Osteoblast (primary cell): ENCODE results near the gene ADAP1. TPM values are rescaled to one million over a fixed set of nuclear protein-coding genes. Genes with fewer than 3 reads are reported as not detected.

Experiments
- DNase-seq: peaks from one replicate; pipeline ENCODE4 v3.0.0; 2011; ENCODE audit warnings: low spot score, mixed read lengths; ENCODE audit not compliant: insufficient read length; ENCODE audit errors: missing footprints
- H2AFZ ChIP-seq: 2 replicates; pipeline ENCODE4 v1.6.0; 2011; ENCODE audit warnings: mild to moderate bottlenecking, low read length
- H3K27ac ChIP-seq: 2 replicates; pipeline ENCODE4 v1.5.1; 2011; ENCODE audit warnings: mild to moderate bottlenecking, low read depth, low read length, moderate library complexity
- H3K27me3 ChIP-seq: 2 replicates; pipeline ENCODE4 v1.6.0; 2012; ENCODE audit warnings: mild to moderate bottlenecking, control low read depth, inconsistent platforms, low read length, moderate library complexity; ENCODE audit not compliant: insufficient read depth
- H3K36me3 ChIP-seq: 2 replicates; pipeline ENCODE4 v1.5.1; 2011; ENCODE audit warnings: mild to moderate bottlenecking, low read length, control low read depth, moderate library complexity; ENCODE audit not compliant: insufficient read depth
- H3K4me1 ChIP-seq: 2 replicates; pipeline ENCODE4 v1.5.1; 2011; ENCODE audit warnings: mild to moderate bottlenecking, low read length, control low read depth, moderate library complexity; ENCODE audit not compliant: insufficient read depth
- H3K4me2 ChIP-seq: 2 replicates; pipeline ENCODE4 v1.6.0; 2011; ENCODE audit warnings: mild to moderate bottlenecking, low read length; ENCODE audit not compliant: insufficient read depth
- H3K4me3 ChIP-seq: fragments of 200-600 bp; sonication (generic); 3 replicates; pipeline ENCODE4 v1.5.1; 2012; ENCODE audit warnings: mild to moderate bottlenecking, low read length, inconsistent platforms; ENCODE audit not compliant: insufficient read depth
- H3K79me2 ChIP-seq: 2 replicates; pipeline ENCODE4 v1.6.0; 2012; ENCODE audit warnings: mild to moderate bottlenecking, low read length, control low read depth, inconsistent platforms; ENCODE audit not compliant: insufficient read depth
- H3K9me3 ChIP-seq: 2 replicates; pipeline ENCODE4 v1.5.1; 2011; ENCODE audit warnings: low read depth, low read length, control low read depth
- H4K20me1 ChIP-seq: 2 replicates; pipeline ENCODE4 v1.6.0; 2012; ENCODE audit warnings: mild to moderate bottlenecking, low read length, control low read depth; ENCODE audit not compliant: insufficient read depth
- total RNA-seq: library from RNA; depleted of rRNA; stranded (reverse); fragments of >200 nt; gene quantifications from 2 replicates; pipeline ENCODE4 v1.2.3, GENCODE V29; 2012
- TF ChIP-seq, protein P1 (sequence below): IDR thresholded peaks from 2 replicates; pipeline ENCODE4 v1.5.1; 2011; ENCODE audit warnings: mild to moderate bottlenecking, low read depth, low read length, moderate library complexity; ENCODE audit errors: extremely low read depth

ADAP1 gene
- total RNA-seq, 1 donor: 2.2 TPM

DNA sequence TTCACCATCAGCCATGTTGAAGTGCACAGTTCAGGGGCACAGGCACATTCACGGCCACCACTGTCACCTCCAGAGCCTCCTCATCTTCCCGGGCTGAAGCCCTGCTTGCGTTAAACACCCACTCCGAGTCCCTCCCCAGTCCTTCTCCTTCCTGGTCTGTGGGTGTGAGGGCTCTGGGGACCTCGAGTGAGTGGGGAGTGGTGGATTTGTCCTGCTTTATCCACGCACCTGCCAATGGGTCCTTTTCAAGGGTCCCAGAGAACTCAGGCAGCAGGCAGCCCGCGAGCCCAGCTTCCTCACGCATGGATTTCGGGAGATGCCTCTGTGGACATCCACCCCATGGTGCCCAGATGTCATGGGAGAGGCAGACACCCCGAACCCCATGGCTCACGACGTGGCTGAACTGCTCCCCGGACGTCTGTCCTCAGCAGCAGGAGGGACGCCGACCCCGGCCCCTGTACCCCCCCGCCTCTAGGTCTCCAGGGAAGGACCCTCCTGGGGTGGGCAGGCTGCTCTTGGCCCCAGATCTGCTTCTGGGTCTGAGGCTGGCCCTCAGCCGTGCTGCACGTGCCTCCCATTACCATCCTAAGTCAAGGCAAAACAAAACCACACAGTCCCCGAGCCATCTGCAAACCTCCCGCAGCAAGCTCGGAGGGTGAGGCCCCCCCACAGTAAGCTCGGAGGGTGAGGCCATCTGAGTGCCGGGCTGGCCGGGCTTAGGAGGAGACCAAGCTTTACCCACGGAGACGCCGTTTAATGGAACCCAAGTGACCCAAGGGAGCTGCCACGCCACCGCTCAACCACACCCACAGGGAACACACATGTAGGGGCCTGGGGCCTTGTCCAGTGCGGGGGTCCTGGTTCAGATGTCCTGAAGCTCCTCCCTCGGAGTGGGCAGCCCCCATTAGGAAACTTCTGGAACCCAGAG is 37.5 kb upstream of the ADAP1 start:
- Histone ChIP-seq H3K79me2 (no peaks in the 10 kb centered on the region), H3K4me1 (no peaks in the 10 kb centered on the region), H3K9me3 (no peaks in the 10 kb centered on the region), H4K20me1 (peaks cover 11% of the 10 kb centered on the region), H3K4me3 (no peak overlapping the region), H2AFZ (no peak overlapping the region), H3K36me3 (peaks cover 2% of the 10 kb centered on the region), H3K4me2 (no peak overlapping the region), H3K27me3 (peaks cover 7% of the 10 kb centered on the region), H3K27ac (no peak overlapping the region)
- DNase-seq: no peak
- TF ChIP-seq, protein P1, sequence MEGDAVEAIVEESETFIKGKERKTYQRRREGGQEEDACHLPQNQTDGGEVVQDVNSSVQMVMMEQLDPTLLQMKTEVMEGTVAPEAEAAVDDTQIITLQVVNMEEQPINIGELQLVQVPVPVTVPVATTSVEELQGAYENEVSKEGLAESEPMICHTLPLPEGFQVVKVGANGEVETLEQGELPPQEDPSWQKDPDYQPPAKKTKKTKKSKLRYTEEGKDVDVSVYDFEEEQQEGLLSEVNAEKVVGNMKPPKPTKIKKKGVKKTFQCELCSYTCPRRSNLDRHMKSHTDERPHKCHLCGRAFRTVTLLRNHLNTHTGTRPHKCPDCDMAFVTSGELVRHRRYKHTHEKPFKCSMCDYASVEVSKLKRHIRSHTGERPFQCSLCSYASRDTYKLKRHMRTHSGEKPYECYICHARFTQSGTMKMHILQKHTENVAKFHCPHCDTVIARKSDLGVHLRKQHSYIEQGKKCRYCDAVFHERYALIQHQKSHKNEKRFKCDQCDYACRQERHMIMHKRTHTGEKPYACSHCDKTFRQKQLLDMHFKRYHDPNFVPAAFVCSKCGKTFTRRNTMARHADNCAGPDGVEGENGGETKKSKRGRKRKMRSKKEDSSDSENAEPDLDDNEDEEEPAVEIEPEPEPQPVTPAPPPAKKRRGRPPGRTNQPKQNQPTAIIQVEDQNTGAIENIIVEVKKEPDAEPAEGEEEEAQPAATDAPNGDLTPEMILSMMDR: no peak

DNA sequence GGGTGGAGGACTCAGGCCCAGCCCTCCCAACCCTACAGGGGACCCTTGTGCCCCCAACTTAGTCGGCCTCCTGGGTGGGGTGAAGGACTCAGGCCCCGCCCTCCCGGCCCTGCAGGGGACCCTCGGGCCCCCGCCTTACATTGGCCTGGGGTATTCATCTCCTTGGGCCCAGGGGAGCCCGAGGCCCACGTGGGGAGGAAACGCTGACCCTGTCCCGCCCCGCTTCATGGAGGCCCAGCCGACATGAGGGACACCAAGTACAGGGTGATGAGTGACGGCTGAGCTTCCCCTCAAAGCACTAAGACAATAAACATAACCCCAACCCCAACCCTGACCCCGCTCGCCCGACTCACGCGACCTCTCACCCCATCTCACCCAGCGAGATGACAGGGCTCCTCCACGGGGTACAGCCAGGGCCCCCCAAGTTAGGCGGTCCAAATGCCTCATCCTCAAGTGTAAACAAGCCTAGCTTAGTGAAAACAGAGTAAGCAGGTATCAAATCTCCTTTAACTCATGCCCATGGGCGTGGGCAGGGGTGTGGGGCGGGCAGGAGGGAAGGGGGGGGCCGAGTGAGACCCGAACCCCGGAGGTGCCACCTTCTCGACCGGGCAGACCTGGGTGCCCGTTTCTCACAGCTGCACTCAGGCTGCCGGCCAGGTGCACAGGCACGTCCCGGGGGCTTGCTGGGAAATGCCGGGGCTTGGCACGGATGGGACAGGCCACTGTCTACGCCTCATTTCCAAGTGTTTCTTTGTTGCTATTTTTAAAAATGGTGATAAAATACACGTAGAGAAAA is 36.7 kb upstream of the ADAP1 start:
- no peak for DNase-seq
- Histone ChIP-seq H3K9me3 (no peaks in the 10 kb centered on the region), H3K27me3 (peaks cover 7% of the 10 kb centered on the region), H3K79me2 (no peaks in the 10 kb centered on the region), H3K27ac (no peak overlapping the region), H3K4me2 (no peak overlapping the region), H4K20me1 (peaks cover 11% of the 10 kb centered on the region), H3K36me3 (no peaks in the 10 kb centered on the region), H3K4me1 (no peaks in the 10 kb centered on the region), H3K4me3 (no peak overlapping the region), H2AFZ (no peak overlapping the region)
- TF ChIP-seq, protein P1: no peak

DNA sequence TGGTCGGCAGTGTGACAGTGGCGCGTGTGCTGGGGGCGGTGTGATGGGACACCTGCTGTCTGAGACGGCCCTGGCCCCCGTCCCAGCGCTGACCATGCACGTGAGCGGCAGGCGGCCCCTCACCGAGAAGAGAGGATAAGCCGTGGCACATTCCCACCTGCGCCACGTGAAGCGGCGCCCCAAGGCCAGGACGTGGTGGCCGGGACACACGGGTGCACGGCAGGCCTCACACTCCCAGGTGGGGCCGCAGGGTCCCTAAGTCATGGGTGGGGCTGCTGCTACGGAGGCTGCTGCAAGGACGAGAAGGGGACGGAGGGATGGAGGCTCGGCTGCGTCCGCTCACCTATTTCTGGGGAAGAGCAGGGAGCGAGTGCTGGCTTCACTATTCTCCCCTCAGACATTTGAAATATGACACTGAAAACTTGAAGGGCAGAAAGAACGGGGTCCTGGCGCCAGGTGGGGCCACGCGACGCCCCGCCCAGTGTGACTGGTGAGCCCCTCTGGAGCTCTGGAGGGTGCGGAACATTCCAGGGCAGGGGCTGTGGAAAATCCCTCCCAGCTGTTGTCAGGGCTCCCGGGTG is 36.0 kb upstream of the ADAP1 start:
- Histone ChIP-seq H3K79me2 (no peaks in the 10 kb centered on the region), H4K20me1 (peaks cover 11% of the 10 kb centered on the region), H3K36me3 (no peaks in the 10 kb centered on the region), H3K4me3 (no peak overlapping the region), H3K4me1 (no peaks in the 10 kb centered on the region), H3K27me3 (peaks cover 8% of the 10 kb centered on the region), H3K4me2 (no peak overlapping the region), H2AFZ (no peak overlapping the region), H3K9me3 (no peaks in the 10 kb centered on the region), H3K27ac (no peak overlapping the region)
- DNase-seq: no peak
- TF ChIP-seq, protein P1: no peak
